Ecto neural progenitor cell (in vitro differentiated cells): ENCODE data around the gene UBL5.
A peak's percentile ranks its signal among the peaks of the same experiment; 100 is the strongest.

Experiments used
- DNase-seq: peaks from one replicate; pipeline ENCODE4 v3.0.0-alpha.2; 2018; ENCODE audit warnings: low spot score

UBL5 gene

GRCh38 chr19:9856609-9857008, 28.9 kb downstream of the UBL5 start:
- DNase-seq, result no peak

- no peak for DNase-seq
Measured at GRCh38 chr19:9857076-9857721, 29.5 kb downstream of the UBL5 start.

- DNase-seq, result no peak
Measured at GRCh38 chr19:9857920-9858746, 30.4 kb downstream of the UBL5 start.

- no peak for DNase-seq
Measured at GRCh38 chr19:9858766-9859165, 31.0 kb downstream of the UBL5 start.

GRCh38 chr19:9860407-9860806, 32.7 kb downstream of the UBL5 start:
- no peak for DNase-seq

- no peak for DNase-seq
Measured at GRCh38 chr19:9861503-9861902, 33.8 kb downstream of the UBL5 start.

- DNase-seq, result no peak
Measured at GRCh38 chr19:9862938-9863337, 35.2 kb downstream of the UBL5 start.

GRCh38 chr19:9863759-9864158, 36.0 kb downstream of the UBL5 start:
- DNase-seq, result no peak

GRCh38 chr19:9865732-9866501, 38.2 kb downstream of the UBL5 start:
- DNase-seq, result no peak

GRCh38 chr19:9868983-9869617, 41.4 kb downstream of the UBL5 start:
- DNase-seq, result no peak

- DNase-seq, result no peak
Measured at GRCh38 chr19:9871626-9872338, 44.1 kb downstream of the UBL5 start.

GRCh38 chr19:9872618-9873242, 45.0 kb downstream of the UBL5 start:
- DNase-seq, result no peak

GRCh38 chr19:9875031-9875627, 47.4 kb downstream of the UBL5 start:
- DNase-seq, result no peak

- DNase-seq, result peak; percentile 55
Measured at GRCh38 chr19:9875796-9876195, 48.1 kb downstream of the UBL5 start.

- no peak for DNase-seq
Measured at GRCh38 chr19:9877780-9878510, 50.2 kb downstream of the UBL5 start.

- no peak for DNase-seq
Measured at GRCh38 chr19:9878511-9879196, 50.9 kb downstream of the UBL5 start.
